Measurements from ENCODE around the gene PRKCQ. TPM values are rescaled to one million over a fixed set of nuclear protein-coding genes. Genes with fewer than 3 reads are reported as not detected.

PRKCQ gene
- total RNA-seq, 4 donors from 2014 or later = 0.21 to 0.30 TPM; not detected in 2

DNA sequence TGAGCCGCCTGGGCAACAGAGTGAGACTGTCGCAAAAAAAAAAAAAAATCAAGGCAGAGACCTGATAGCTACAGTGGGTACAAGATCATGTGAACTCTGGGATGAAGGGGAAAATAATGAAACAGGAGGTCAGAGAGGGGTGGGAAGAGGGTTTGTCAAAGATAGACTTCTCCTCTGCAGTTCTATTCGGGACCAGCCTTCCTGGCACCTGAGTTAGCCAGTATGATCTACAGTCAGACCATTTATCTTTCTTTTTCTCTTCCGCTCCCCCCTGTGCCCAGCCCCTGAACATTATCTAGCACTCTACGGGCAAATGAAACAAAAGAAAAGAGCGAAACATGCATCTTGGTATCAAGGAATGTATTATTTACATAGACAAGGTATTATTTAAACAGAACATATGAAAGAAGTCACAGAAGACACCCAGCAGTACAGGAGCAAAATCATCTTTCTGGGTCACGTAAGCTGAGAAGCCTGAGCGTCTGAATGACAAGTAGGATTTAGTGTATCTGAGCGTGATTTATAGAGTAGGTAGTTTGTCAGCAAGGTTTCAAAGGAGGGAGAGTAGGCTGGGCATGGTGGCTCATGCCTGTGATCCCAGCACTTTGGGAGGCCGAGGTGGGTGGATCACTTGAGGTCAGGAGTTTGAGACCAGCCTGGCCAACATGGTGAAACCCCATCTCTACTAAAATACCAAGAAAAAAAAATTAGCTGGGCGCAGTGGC, 109.0 kb downstream of the PRKCQ start:
- Histone ChIP-seq H3K4me3 (no peak overlapping the region), H3K36me3 (no peaks in the 10 kb centered on the region), H3K4me1 (peaks cover 0 to 4% (median 0%) of the 10 kb centered on the region in 4 donors), H3K9me3 (no peaks in the 10 kb centered on the region), H3K27ac (no peak overlapping the region), H3K27me3 (no peaks in the 10 kb centered on the region)
- DNase-seq (ENCODE audit: low spot score in 2 of 2) = no peak
- TF ChIP-seq POLR2A (IDR thresholded peaks at IDR 0.05) = no peak
- TF ChIP-seq CTCF (IDR thresholded peaks at IDR 0.05) = no peak
- TF ChIP-seq EP300 (IDR thresholded peaks at IDR 0.05) = no peak
- WGBS, 2 donors = 92% methylated on average over 11 of the region's 11 CpGs

DNA sequence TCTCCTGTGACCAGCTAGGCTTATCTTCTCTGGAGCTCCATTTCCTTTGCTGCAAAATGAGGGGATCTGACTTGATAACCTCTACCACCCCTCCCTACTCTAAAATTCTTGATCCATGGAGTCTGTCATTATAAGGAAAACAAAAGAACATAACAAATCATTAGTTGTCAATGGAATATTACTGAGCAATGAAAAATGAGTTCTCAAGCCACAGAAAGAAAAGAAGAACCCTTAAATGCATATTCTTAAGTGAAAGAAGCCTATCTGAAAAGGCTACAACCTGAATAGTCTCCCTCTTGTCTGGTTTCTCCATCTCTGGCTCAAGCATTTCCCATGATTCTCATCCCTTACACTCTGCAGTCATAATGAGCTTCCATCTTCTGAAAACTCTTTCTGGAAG, 110.4 kb downstream of the PRKCQ start:
- Histone ChIP-seq H3K27ac (no peak overlapping the region), H3K4me3 (no peak overlapping the region), H3K9me3 (no peaks in the 10 kb centered on the region), H3K27me3 (no peaks in the 10 kb centered on the region), H3K4me1 (peaks cover 0 to 4% (median 0%) of the 10 kb centered on the region in 4 donors), H3K36me3 (no peaks in the 10 kb centered on the region)
- no peak for TF ChIP-seq EP300 (IDR thresholded peaks at IDR 0.05)
- TF ChIP-seq CTCF (IDR thresholded peaks at IDR 0.05) = no peak
- no peak for TF ChIP-seq POLR2A (IDR thresholded peaks at IDR 0.05)
- DNase-seq (ENCODE audit: low spot score in 2 of 2) = no peak

DNA sequence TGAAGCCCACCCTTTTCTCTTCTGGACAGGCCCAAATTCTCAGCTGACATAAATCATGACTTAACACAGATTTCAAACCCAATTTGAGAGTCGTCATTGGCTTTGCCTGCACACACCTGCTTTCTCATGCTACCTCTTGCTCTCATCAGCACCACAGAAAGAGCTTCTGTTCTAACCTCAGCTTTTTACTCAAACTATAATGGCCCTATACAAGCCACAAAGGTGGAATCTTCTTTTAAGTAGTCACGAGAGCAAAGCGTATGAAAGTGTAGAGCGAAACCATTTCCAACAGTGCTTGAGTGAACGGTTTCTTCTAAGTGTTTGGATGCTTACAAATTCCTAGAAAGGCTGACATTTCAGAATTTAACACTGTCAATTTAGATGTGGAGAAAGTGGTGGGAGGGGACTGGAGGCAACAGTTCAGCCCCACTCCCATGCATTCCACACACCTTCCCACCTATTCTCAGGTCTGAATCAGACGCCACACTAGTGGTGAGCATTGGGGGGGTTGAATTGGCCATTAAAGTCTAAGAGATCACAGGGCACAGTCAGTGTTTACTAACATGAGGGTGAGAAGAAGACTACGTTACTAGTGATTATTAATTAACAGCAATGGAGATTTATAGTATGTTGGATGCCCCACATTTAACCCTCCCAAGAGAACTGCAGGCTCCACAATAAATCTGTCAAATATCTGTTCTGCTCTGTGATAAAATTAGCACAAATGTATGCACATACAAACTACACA, 114.0 kb downstream of the PRKCQ start:
- H3K4me3 ChIP-seq = no peak overlapping the region
- H3K27me3 ChIP-seq = no peaks in the 10 kb centered on the region
- TF ChIP-seq EP300 (IDR thresholded peaks at IDR 0.05) = no peak
- no peak for TF ChIP-seq POLR2A (IDR thresholded peaks at IDR 0.05)
- no peak for TF ChIP-seq CTCF (IDR thresholded peaks at IDR 0.05)
- H3K4me1 ChIP-seq = no peaks in the 10 kb centered on the region
- no peaks in the 10 kb centered on the region for H3K9me3 ChIP-seq
- no peak for DNase-seq (ENCODE audit: low spot score in 2 of 2)
- H3K36me3 ChIP-seq = no peaks in the 10 kb centered on the region
- WGBS, 2 donors = 68 to 78% methylated on average over 7 of the region's 7 CpGs
- H3K27ac ChIP-seq = no peak overlapping the region

GRCh38 chr10:6465437-6465836, 114.6 kb downstream of the PRKCQ start:
- Histone ChIP-seq H3K4me1 (no peaks in the 10 kb centered on the region), H3K27me3 (no peaks in the 10 kb centered on the region), H3K9me3 (no peaks in the 10 kb centered on the region), H3K27ac (no peak overlapping the region), H3K4me3 (no peak overlapping the region), H3K36me3 (no peaks in the 10 kb centered on the region)
- DNase-seq (ENCODE audit: low spot score in 2 of 2) = no peak
- WGBS, 2 donors = 72 to 85% methylated on average over 7 of the region's 7 CpGs
- TF ChIP-seq CTCF (IDR thresholded peaks at IDR 0.05) (no peak), POLR2A (IDR thresholded peaks at IDR 0.05) (no peak), EP300 (IDR thresholded peaks at IDR 0.05) (no peak)

DNA sequence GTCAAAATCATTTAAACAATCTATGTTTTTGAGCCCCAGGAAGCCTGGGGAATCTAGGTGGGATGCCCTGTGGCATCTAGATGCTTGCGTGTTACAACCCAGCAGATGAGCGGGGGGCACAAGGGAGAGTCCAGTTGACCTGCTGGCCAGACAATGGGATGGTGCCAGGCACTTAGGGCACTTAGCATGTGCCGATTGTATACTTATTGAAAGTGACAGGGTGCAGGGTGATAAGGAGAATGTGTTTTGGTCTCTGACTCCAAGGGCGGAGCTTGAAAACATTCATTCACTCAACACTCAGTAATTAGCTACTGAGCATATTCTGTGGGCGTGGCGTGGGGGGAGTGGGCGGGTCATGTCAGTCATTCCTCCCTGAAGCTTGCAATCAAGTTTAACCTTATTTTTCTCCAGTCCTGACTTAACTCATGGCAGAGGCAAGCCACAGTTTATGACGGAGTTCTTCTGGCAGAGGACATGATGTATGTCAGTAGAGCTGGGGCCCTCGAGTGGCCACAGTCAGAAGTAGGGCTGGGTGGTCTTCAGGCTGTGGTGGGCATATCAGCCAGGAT, 115.1 kb downstream of the PRKCQ start:
- Histone ChIP-seq H3K27me3 (no peaks in the 10 kb centered on the region), H3K36me3 (no peaks in the 10 kb centered on the region), H3K4me1 (no peaks in the 10 kb centered on the region), H3K4me3 (no peak overlapping the region), H3K9me3 (no peaks in the 10 kb centered on the region), H3K27ac (no peak overlapping the region)
- DNase-seq (ENCODE audit: low spot score in 2 of 2) = no peak
- no peak for TF ChIP-seq CTCF (IDR thresholded peaks at IDR 0.05)
- TF ChIP-seq POLR2A (IDR thresholded peaks at IDR 0.05) = no peak
- no peak for TF ChIP-seq EP300 (IDR thresholded peaks at IDR 0.05)
- 86 to 90% methylated on average over 9 of the region's 9 CpGs for WGBS, 2 donors

All from tibial nerve (tissue), 4 donors.